ENCODE measurements around the gene PTRHD1. TPM values are rescaled to one million over a fixed set of nuclear protein-coding genes. Genes with fewer than 3 reads are reported as not detected.

The PTRHD1 gene, protein sequence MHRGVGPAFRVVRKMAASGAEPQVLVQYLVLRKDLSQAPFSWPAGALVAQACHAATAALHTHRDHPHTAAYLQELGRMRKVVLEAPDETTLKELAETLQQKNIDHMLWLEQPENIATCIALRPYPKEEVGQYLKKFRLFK
- total RNA-seq = 38.2 and 42.7 TPM in 2 replicates
- long read RNA-seq, transcript PTRHD1-201 (2 exons, 1,105 nt) = major isoform, 8 of 8 reads
- long read RNA-seq, partial matches to known transcripts = 0 of 8 reads
- long read RNA-seq, other reads (novel, unspliced or antisense) = 0 of 8 reads

DNA sequence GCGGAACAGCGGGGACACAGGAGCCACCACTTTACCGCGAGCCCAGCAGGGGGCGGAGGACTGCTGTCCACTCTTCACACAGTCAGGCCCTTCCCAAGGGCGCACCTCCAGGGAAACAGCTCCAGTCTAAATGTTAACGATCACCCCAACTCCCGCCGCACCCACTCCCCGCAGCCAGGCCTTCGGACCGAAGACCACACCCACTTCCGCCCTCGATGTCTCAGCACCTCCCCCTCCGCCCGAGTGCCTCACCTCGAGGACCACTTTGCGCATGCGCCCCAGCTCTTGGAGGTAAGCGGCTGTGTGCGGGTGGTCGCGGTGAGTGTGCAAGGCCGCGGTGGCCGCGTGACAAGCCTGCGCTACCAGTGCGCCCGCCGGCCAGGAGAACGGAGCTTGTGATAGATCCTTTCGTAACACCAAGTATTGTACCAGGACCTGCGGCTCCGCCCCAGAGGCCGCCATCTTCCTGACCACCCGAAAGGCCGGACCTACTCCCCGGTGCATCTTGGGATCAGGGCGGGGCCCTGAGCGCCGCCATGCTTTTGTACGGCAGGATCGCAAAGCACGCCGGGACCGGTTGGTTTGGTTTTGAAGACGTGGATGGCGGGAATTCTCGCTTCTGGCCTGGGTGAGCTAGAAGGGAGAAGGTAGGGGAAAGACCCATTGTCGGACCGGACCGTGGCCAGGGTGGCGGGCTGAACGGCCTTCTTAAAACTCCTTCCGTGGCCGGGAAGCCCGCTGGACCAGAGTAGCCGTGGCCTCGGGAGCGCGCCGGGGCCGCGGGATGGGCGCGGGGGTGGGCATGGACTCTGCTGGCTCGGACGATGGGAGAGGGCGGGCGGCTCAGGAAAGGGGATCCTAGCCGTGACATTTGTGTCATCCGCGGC, at the start of gene PTRHD1, which contains the start of gene CENPO:
Gene PTRHD1 (minus strand): TSS at position 518 of the 887 bp plus-strand sequence. CDS start 14 bp downstream, at position 504.
Gene CENPO (plus strand): TSS at position 552 of the 887 bp plus-strand sequence. CDS start 495 bp downstream, outside the sequence.
- Mint-ChIP-seq H3K36me3 (ENCODE audit: low read depth) (peaks cover 18% of the 10 kb centered on the region), H3K27me3 (ENCODE audit: low read depth) (no peaks in the 10 kb centered on the region), H3K4me1 (peaks cover 63% of the 10 kb centered on the region), H3K4me3 (peak within 1 kb of the TSS; percentile 100), H3K27ac (ENCODE audit: unreplicated experiment) (peak within 1 kb of the TSS; percentile 100), H3K9me3 (no peaks in the 10 kb centered on the region)
- TF ChIP-seq, protein P1, sequence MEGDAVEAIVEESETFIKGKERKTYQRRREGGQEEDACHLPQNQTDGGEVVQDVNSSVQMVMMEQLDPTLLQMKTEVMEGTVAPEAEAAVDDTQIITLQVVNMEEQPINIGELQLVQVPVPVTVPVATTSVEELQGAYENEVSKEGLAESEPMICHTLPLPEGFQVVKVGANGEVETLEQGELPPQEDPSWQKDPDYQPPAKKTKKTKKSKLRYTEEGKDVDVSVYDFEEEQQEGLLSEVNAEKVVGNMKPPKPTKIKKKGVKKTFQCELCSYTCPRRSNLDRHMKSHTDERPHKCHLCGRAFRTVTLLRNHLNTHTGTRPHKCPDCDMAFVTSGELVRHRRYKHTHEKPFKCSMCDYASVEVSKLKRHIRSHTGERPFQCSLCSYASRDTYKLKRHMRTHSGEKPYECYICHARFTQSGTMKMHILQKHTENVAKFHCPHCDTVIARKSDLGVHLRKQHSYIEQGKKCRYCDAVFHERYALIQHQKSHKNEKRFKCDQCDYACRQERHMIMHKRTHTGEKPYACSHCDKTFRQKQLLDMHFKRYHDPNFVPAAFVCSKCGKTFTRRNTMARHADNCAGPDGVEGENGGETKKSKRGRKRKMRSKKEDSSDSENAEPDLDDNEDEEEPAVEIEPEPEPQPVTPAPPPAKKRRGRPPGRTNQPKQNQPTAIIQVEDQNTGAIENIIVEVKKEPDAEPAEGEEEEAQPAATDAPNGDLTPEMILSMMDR (conservative IDR thresholded peaks at IDR 0.05) = peak; percentile 72
- peak; percentile 92 for DNase-seq (ENCODE audit: low read depth, low spot score)

DNA sequence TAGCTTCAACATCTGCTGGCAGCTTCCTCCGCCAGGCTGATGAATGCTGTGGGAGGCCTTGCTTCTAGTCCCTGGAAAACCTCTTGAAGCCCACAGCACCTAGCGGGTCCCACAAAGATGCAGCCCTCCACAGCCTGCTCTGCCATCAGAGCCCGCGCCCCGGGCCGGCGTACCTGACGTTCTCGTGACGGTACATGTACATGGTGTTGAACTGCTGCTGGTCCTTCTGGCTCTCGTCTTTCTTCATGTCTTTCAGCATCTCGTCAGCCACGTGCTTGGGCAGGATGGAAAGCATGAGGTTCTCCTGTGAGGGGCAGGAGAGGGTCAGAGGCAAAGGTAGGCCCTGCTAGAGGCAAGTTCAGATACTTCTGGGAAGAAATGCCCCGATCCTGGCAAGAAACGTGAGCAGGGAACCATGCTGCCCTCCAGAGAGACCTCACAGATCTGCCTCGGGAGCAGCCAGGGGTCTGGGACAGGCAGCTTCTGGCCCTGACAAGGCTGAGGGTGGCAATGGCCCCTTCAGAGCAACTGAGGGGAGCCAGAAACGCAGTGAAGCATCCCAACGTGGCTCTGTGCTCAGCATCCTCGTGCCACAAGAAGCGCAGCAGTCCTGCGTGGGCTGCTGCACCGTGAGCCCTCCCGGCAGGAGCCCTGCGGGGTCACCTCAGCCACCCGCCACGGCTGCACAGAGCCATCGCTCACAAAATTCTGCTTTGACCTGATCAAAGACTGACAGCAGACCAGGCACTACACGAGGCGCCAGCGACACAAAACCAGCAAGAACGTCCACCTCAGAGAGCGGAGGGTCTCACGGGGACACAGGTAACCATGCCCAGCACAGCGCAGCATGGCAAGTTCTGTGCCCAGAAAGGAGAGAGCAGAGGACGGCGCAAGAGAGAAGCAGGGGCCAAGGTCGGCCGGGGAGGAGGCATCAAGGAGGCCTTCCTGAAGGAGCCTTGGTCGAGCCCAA, 49.2 kb upstream of the PTRHD1 start:
- no peak overlapping the region for H3K4me3 Mint-ChIP-seq
- TF ChIP-seq, protein P1 (conservative IDR thresholded peaks at IDR 0.05) = no peak
- no peaks in the 10 kb centered on the region for H3K27me3 Mint-ChIP-seq (ENCODE audit: low read depth)
- H3K9me3 Mint-ChIP-seq = peaks cover 5% of the 10 kb centered on the region
- peaks cover 16% of the 10 kb centered on the region for H3K36me3 Mint-ChIP-seq (ENCODE audit: low read depth)
- H3K4me1 Mint-ChIP-seq = no peaks in the 10 kb centered on the region
- DNase-seq (ENCODE audit: low read depth, low spot score) = no peak
- H3K27ac Mint-ChIP-seq (ENCODE audit: unreplicated experiment) = no peak overlapping the region

DNA sequence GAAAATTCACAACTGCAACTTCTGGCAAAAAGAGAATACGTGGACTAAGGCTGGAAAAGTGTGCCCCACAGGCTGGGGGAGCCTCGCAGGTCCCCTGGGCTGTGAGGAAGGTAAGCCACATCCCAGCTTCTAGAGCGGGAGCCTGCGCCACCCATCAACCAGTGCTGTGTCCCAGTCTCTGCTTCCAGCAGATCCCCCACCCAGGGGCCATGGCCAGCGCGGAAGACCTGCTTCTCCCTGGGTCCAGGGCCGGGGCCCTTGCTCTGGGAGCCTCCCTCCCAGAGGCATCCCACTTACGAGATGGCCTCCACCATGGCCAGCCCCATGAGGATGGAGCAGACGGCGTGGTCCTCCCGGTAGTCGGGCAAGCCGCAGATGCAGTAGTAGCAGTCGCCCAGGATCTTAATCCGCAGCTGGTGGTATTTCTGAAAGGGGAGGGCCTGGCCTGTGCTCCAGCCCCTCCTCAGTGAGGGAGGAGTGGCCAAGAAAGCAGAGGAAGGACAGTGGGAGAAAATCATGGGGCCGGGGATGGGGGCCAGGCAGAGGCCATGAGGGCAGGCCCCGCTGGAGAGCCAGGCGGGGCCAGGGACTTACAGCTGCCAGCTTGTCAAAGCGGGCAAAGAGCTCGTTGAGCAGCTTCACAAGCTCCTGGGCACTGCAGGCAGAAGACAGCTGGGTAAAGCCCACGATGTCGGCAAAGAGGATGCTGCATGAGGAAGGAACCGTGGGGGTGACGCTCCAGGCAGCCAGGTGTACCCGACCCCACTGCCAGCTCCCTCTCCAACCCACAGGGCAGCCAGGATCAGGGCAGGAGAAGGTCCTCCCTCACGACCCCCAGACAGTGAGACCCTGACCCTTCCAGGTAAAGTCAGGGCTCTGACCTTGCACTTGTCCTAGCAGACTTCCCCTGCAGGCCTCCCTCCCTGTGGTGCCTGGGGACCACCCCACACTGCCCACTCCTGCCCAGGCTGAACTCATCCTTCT, 48.1 kb upstream of the PTRHD1 start:
- Mint-ChIP-seq H3K27me3 (ENCODE audit: low read depth) (no peaks in the 10 kb centered on the region), H3K4me1 (no peaks in the 10 kb centered on the region), H3K36me3 (ENCODE audit: low read depth) (peaks cover 11% of the 10 kb centered on the region), H3K9me3 (peaks cover 3% of the 10 kb centered on the region), H3K4me3 (no peak overlapping the region), H3K27ac (ENCODE audit: unreplicated experiment) (no peak overlapping the region)
- TF ChIP-seq, protein P1 (conservative IDR thresholded peaks at IDR 0.05) = no peak
- DNase-seq (ENCODE audit: low read depth, low spot score) = no peak

DNA sequence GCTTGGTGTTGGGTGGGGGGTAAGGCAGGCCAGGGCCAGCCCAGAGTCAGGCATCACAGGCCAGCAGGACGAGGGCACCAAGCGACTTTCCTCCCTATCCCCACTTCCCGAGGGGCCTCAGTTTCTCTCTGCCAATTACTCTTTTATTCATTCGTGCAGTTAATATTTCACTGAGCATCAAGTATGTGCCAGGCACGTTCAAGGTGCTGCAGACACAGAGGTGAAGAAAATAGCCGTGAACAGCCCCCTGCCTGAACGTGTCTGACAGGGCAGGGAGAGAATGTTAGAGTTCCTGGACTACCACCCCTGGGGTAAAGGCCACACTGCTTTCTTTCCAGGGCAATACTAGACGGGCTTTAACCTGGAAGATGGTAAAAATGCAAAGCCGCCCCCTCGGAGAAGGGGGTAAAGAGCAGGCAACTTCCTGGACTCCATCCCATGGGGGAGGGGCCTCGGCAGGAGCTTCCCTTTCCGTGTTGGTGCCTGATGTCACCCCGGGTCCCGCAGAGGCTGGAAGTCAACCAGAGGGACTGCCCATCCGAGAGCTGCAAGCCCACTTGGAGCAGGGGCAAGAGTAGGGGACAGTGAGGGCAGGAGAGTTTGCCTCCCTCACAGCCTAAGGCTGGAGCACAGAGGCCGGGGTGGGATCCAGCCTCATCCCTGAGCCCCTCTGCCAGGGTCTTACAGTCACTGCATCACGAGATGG, 47.1 kb upstream of the PTRHD1 start:
- TF ChIP-seq, protein P1 (conservative IDR thresholded peaks at IDR 0.05) = no peak
- DNase-seq (ENCODE audit: low read depth, low spot score) = no peak
- Mint-ChIP-seq H3K4me1 (peaks cover 1% of the 10 kb centered on the region), H3K9me3 (peaks cover under 1% of the 10 kb centered on the region), H3K27ac (ENCODE audit: unreplicated experiment) (no peak overlapping the region), H3K4me3 (no peak overlapping the region), H3K36me3 (ENCODE audit: low read depth) (peaks cover 11% of the 10 kb centered on the region), H3K27me3 (ENCODE audit: low read depth) (no peaks in the 10 kb centered on the region)
